CD8-positive, alpha-beta memory T cell (primary cell): ENCODE measurements around the gene C1QTNF6. TPM values are rescaled to one million over a fixed set of nuclear protein-coding genes. Genes with fewer than 3 reads are reported as not detected.

ENCODE experiments used
- CTCF ChIA-PET: fragments of 350-600 bp; sonication (Branson Sonifier 250); formaldehyde crosslinking; loops from one replicate; lab custom pipeline; 2021; ENCODE audit warnings: antibody characterized with exemption; lab: Charles Lee
- POLR2A ChIA-PET: fragments of 350-600 bp; sonication (Branson Sonifier 250); formaldehyde crosslinking; loops from one replicate; lab custom pipeline; 2021; ENCODE audit warnings: antibody characterized with exemption; lab: Charles Lee
- DNase-seq, 5 donors: peaks; one replicate each; pipeline versions ENCODE4 v3.0.0 to v3.0.0-alpha.2; 2020 to 2022; ENCODE audit warnings: mixed read lengths in 1 of 5
- H3K27ac ChIP-seq: one replicate; pipeline ENCODE4 v1.7.0; 2013; ENCODE audit warnings: low read depth, mild to moderate bottlenecking, low read length, moderate library complexity
- H3K27me3 ChIP-seq: 2 replicates; pipeline ENCODE4 v1.7.0; 2013; ENCODE audit warnings: low read length, mild to moderate bottlenecking; ENCODE audit not compliant: insufficient read depth, poor library complexity, severe bottlenecking
- H3K36me3 ChIP-seq: 2 replicates; pipeline ENCODE4 v1.7.0; 2013; ENCODE audit warnings: mild to moderate bottlenecking, low read length, moderate library complexity; ENCODE audit not compliant: insufficient read depth
- H3K4me1 ChIP-seq: 2 replicates; pipeline ENCODE4 v1.7.0; 2013; ENCODE audit warnings: mild to moderate bottlenecking, low read length, moderate library complexity; ENCODE audit not compliant: insufficient read depth
- H3K4me3 ChIP-seq: 2 replicates; pipeline ENCODE4 v1.7.0; 2013; ENCODE audit warnings: mild to moderate bottlenecking, low read length
- H3K9me3 ChIP-seq: 2 replicates; pipeline ENCODE4 v1.7.0; 2013; ENCODE audit warnings: mild to moderate bottlenecking, low read length
- H3K27ac Mint-ChIP-seq, 8 donors: one replicate each; pipeline ENCODE4 v1.8.0; 2020 to 2021; ENCODE audit warnings: mixed read lengths in 8 of 8, mild to moderate bottlenecking in 6 of 8, inconsistent platforms in 3 of 8, moderate library complexity in 3 of 8
- H3K27me3 Mint-ChIP-seq, 2 donors: one replicate each; pipeline ENCODE4 v1.8.0; 2020 to 2021; ENCODE audit warnings: mixed read lengths in 2 of 2, mild to moderate bottlenecking in 1 of 2, moderate library complexity in 1 of 2
- H3K36me3 Mint-ChIP-seq, 3 donors: one replicate each; pipeline ENCODE4 v1.8.0; 2020 to 2021; ENCODE audit warnings: mixed read lengths in 3 of 3, inconsistent platforms in 1 of 3, mild to moderate bottlenecking in 1 of 3
- H3K4me1 Mint-ChIP-seq, 3 donors: one replicate each; pipeline ENCODE4 v1.8.0; 2020 to 2021; ENCODE audit warnings: mixed read lengths in 3 of 3, inconsistent platforms in 1 of 3, mild to moderate bottlenecking in 1 of 3
- H3K4me3 Mint-ChIP-seq, 7 donors: one replicate each; pipeline ENCODE4 v1.8.0; 2020 to 2021; ENCODE audit warnings: mixed read lengths in 7 of 7, mild to moderate bottlenecking in 6 of 7, moderate library complexity in 4 of 7, inconsistent platforms in 2 of 7
- H3K9me3 Mint-ChIP-seq, 5 donors: one replicate each; pipeline ENCODE4 v1.8.0; 2020 to 2022; ENCODE audit warnings: mixed read lengths in 5 of 5, mild to moderate bottlenecking in 3 of 5, moderate library complexity in 2 of 5, inconsistent platforms in 1 of 5
- polyA plus RNA-seq: library from polyadenylated mRNA; unstranded; fragments of 300-500 nt; fragmentation: Illumina TruSeq; gene quantifications from one replicate; pipeline ENCODE4 v1.2.3, GENCODE V29; 2021
- total RNA-seq, 2 experiments: library from RNA; stranded (reverse); gene quantifications; one replicate each; pipeline ENCODE4 v1.2.3, GENCODE V29; 2021

Gene C1QTNF6
- total and polyA plus RNA-seq, 3 experiments from 2014 or later, result 1.8 to 4.3 (median 3.6) TPM

DNA sequence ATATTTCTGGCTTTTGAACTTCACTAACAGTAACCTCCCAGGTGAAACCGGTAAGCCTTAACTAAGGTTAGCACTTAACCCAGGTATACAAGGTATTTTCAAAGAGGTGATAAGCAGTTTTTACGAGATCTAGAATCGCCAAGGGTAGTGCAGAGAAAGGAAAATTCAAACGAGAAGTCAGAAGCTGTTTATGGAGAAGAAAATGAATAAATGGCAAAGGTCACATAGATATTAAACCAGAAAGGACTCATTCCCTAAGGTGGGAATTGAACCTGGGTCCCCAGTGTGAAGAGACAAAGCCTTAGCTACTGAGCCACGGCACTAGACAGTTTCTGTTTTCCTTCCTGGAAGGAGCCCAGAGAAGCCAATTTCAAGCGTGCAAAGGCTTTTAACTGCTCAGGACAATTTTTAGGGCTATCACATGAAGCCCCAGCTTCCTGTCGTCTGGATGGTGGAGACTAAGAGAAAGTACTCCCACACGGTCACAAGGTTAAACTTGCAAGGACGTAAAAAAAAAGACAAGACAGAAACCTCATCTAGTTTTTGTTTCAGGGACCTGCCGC lies 5.7 kb upstream of the C1QTNF6 start:
- Histone ChIP-seq H3K36me3 (no peaks in the 10 kb centered on the region), H3K9me3 (no peaks in the 10 kb centered on the region), H3K4me1 (peaks cover 48% of the 10 kb centered on the region), H3K27ac (no peak overlapping the region), H3K4me3 (peak overlapping the region; percentile 33), H3K27me3 (no peaks in the 10 kb centered on the region)
- Mint-ChIP-seq H3K9me3 (no peaks in the 10 kb centered on the region), H3K27me3 (no peaks in the 10 kb centered on the region), H3K4me1 (peaks cover 60 to 76% (median 72%) of the 10 kb centered on the region in 3 donors), H3K36me3 (peaks cover 0 to 4% (median 3%) of the 10 kb centered on the region in 3 donors), H3K4me3 (peak overlapping the region; percentile 27 to 86 (median 61)), H3K27ac (peak overlapping the region; percentile 90 to 98 (median 94))
- peak in 4 of 5 donors; percentile 22 to 64 (median 62) for DNase-seq
- ChIA-PET CTCF (interaction anchor here (0.8 to 1.9 kb wide), 7 partner anchors 26 to 117 kb away, joined by 3 to 6 read pairs (median 3); no protein-coding TSS in a partner anchor), POLR2A (interaction anchor here (1.4 kb wide), 1 partner anchor 374 kb away, joined by 3 read pairs; no protein-coding TSS in a partner anchor)

GRCh38 chr22:37192741-37193140 lies 4.7 kb upstream of the C1QTNF6 start:
- H3K4me1 Mint-ChIP-seq, result peaks cover 62 to 78% (median 74%) of the 10 kb centered on the region in 3 donors
- CTCF ChIA-PET, result interaction anchor here (1.9 to 3.0 kb wide), 2 partner anchors 23 to 26 kb away, joined by 6 to 7 read pairs; no protein-coding TSS in a partner anchor
- no peaks in the 10 kb centered on the region for H3K9me3 Mint-ChIP-seq
- H3K36me3 Mint-ChIP-seq, result peaks cover 0 to 4% (median 3%) of the 10 kb centered on the region in 3 donors
- Histone ChIP-seq H3K27ac (no peak overlapping the region), H3K9me3 (no peaks in the 10 kb centered on the region), H3K4me3 (no peak overlapping the region), H3K4me1 (peaks cover 51% of the 10 kb centered on the region), H3K36me3 (no peaks in the 10 kb centered on the region), H3K27me3 (no peaks in the 10 kb centered on the region)
- DNase-seq, result no peak
- H3K27me3 Mint-ChIP-seq, result no peaks in the 10 kb centered on the region
- peak overlapping the region in 1 of 7 donors; percentile 29 for H3K4me3 Mint-ChIP-seq
- peak overlapping the region; percentile 41 to 98 (median 91) for H3K27ac Mint-ChIP-seq
- POLR2A ChIA-PET, result interaction anchor here (1.4 to 1.6 kb wide), 2 partner anchors 43 to 375 kb away, joined by 3 to 5 read pairs; partner anchors contain the start of gene IL2RB

DNA sequence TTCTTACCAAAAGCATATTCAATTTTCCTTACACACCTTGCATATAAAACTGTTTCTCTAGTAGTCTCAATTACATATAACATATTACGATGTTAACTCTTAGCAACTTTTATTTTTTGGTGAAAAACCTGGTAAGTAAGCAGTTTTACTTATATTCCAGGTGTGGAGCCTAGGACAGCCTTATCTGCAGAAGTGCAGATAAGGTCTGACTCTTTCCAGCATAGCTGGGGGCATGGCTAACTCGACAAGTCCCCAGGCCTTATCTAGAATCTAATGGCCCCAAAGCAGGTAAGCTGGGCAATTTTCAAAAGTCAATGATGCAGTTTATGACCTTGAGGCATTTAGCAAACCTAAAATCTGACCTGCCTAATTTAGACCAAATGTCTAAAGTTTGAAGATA lies 4.2 kb upstream of the C1QTNF6 start:
- Mint-ChIP-seq H3K4me1 (peaks cover 62 to 78% (median 74%) of the 10 kb centered on the region in 3 donors), H3K27ac (peak overlapping the region; percentile 32 to 98 (median 90)), H3K4me3 (no peak overlapping the region), H3K27me3 (no peaks in the 10 kb centered on the region), H3K9me3 (no peaks in the 10 kb centered on the region), H3K36me3 (peaks cover 0 to 4% (median 3%) of the 10 kb centered on the region in 3 donors)
- no peaks in the 10 kb centered on the region for H3K36me3 ChIP-seq
- H3K9me3 ChIP-seq, result no peaks in the 10 kb centered on the region
- peaks cover 51% of the 10 kb centered on the region for H3K4me1 ChIP-seq
- no peak overlapping the region for H3K4me3 ChIP-seq
- H3K27me3 ChIP-seq, result no peaks in the 10 kb centered on the region
- DNase-seq, result no peak
- CTCF ChIA-PET, result interaction anchor here (1.1 to 3.0 kb wide), 2 partner anchors 22 to 45 kb away, joined by 3 to 7 read pairs; no protein-coding TSS in a partner anchor
- H3K27ac ChIP-seq, result no peak overlapping the region
- POLR2A ChIA-PET, result interaction anchor here (1.6 kb wide), 1 partner anchor 42 kb away, joined by 5 read pairs; the partner anchor contains the start of gene IL2RB

DNA sequence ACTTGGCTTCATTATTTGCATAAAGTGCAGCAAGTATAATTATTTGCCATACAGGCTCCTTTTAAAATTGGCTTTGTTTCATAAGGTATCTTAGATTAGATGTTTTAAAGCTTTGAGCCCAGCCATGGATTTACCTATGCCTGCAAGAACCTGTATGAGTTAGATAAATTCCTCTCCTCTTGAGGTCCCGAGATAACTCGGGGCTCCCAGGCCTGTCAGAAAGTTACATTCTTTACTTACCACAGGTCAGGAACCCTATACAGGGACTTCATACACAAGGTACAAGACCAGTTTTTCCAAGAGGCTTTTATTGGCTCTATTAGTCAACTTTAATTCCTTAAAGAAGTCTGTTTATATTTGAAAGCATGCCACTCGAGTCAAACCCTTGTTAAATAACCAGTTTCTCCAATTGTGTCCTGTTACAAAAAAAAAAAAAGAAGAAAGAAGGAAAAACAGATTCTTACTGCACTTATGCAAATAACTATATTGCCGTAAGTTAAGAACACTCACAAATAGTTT lies 2.3 kb upstream of the C1QTNF6 start:
- ChIA-PET POLR2A (no interaction called here), CTCF (interaction anchor here (1.3 to 3.0 kb wide), 3 partner anchors 9 to 48 kb away, joined by 3 to 7 read pairs (median 6); no protein-coding TSS in a partner anchor)
- no peak overlapping the region for H3K4me3 Mint-ChIP-seq
- peaks cover 0 to 4% (median 3%) of the 10 kb centered on the region in 3 donors for H3K36me3 Mint-ChIP-seq
- Histone ChIP-seq H3K9me3 (no peaks in the 10 kb centered on the region), H3K27me3 (no peaks in the 10 kb centered on the region), H3K4me1 (peaks cover 58% of the 10 kb centered on the region), H3K4me3 (no peak overlapping the region), H3K27ac (no peak overlapping the region), H3K36me3 (no peaks in the 10 kb centered on the region)
- H3K4me1 Mint-ChIP-seq, result peaks cover 70 to 79% (median 78%) of the 10 kb centered on the region in 3 donors
- H3K27me3 Mint-ChIP-seq, result no peaks in the 10 kb centered on the region
- DNase-seq, result no peak
- H3K27ac Mint-ChIP-seq, result peak overlapping the region in 1 of 8 donors; percentile 54
- H3K9me3 Mint-ChIP-seq, result no peaks in the 10 kb centered on the region

GRCh38 chr22:37188901-37189466 lies 937 bp upstream of the C1QTNF6 start:
- Mint-ChIP-seq H3K36me3 (peaks cover 0 to 4% (median 3%) of the 10 kb centered on the region in 3 donors), H3K4me3 (peak overlapping the region in 5 of 7 donors; percentile 25 to 50 (median 48)), H3K27ac (peak overlapping the region in 7 of 8 donors; percentile 25 to 78 (median 76)), H3K4me1 (peaks cover 67 to 78% (median 74%) of the 10 kb centered on the region in 3 donors), H3K27me3 (no peaks in the 10 kb centered on the region), H3K9me3 (no peaks in the 10 kb centered on the region)
- H3K27me3 ChIP-seq, result no peaks in the 10 kb centered on the region
- no peak overlapping the region for H3K4me3 ChIP-seq
- H3K4me1 ChIP-seq, result peaks cover 60% of the 10 kb centered on the region
- no peaks in the 10 kb centered on the region for H3K9me3 ChIP-seq
- no peak overlapping the region for H3K27ac ChIP-seq
- ChIA-PET CTCF (interaction anchor here (2.9 kb wide), 1 partner anchor 8 kb away, joined by 16 read pairs; no protein-coding TSS in a partner anchor), POLR2A (interaction anchor here (0.5 kb wide), 1 partner anchor 59 kb away, joined by 3 read pairs; no protein-coding TSS in a partner anchor)
- H3K36me3 ChIP-seq, result no peaks in the 10 kb centered on the region
- no peak for DNase-seq

- Histone ChIP-seq H3K9me3 (no peaks in the 10 kb centered on the region), H3K36me3 (no peaks in the 10 kb centered on the region), H3K4me3 (no peak overlapping the region), H3K27ac (no peak overlapping the region), H3K27me3 (no peaks in the 10 kb centered on the region), H3K4me1 (peaks cover 55% of the 10 kb centered on the region)
- Mint-ChIP-seq H3K4me3 (peak overlapping the region in 6 of 7 donors; percentile 28 to 70 (median 38)), H3K27ac (peak overlapping the region in 7 of 8 donors; percentile 36 to 89 (median 71)), H3K4me1 (peaks cover 63 to 78% (median 69%) of the 10 kb centered on the region in 3 donors), H3K27me3 (no peaks in the 10 kb centered on the region), H3K9me3 (no peaks in the 10 kb centered on the region), H3K36me3 (peaks cover 0 to 4% (median 3%) of the 10 kb centered on the region in 3 donors)
- ChIA-PET CTCF (interaction anchor here (0.7 to 3.3 kb wide), 5 partner anchors 10 to 183 kb away, joined by 3 to 26 read pairs (median 9); no protein-coding TSS in a partner anchor), POLR2A (interaction anchor here (1.0 to 1.7 kb wide), 5 partner anchors 10 to 38 kb away, joined by 3 to 9 read pairs (median 5); partner anchors contain the start of gene IL2RB)
- no peak for DNase-seq
Measured at GRCh38 chr22:37187552-37187890, 526 bp downstream of the C1QTNF6 start.

GRCh38 chr22:37186997-37187522 lies 987 bp downstream of the C1QTNF6 start:
- H3K9me3 ChIP-seq, result no peaks in the 10 kb centered on the region
- no peak for DNase-seq
- H3K4me3 ChIP-seq, result no peak overlapping the region
- CTCF ChIA-PET, result interaction anchor here (0.7 to 3.3 kb wide), 5 partner anchors 10 to 183 kb away, joined by 3 to 26 read pairs (median 9); no protein-coding TSS in a partner anchor
- H3K9me3 Mint-ChIP-seq, result no peaks in the 10 kb centered on the region
- peak overlapping the region; percentile 29 to 81 (median 75) for H3K4me3 Mint-ChIP-seq
- H3K36me3 ChIP-seq, result no peaks in the 10 kb centered on the region
- no peaks in the 10 kb centered on the region for H3K27me3 ChIP-seq
- peak overlapping the region; percentile 77 to 98 (median 91) for H3K27ac Mint-ChIP-seq
- no peak overlapping the region for H3K27ac ChIP-seq
- peaks cover 0 to 4% (median 3%) of the 10 kb centered on the region in 3 donors for H3K36me3 Mint-ChIP-seq
- H3K4me1 ChIP-seq, result peaks cover 55% of the 10 kb centered on the region
- no peaks in the 10 kb centered on the region for H3K27me3 Mint-ChIP-seq
- POLR2A ChIA-PET, result interaction anchor here (0.7 to 1.7 kb wide), 7 partner anchors 10 to 65 kb away, joined by 3 to 9 read pairs (median 4); partner anchors contain the start of gene IL2RB
- H3K4me1 Mint-ChIP-seq, result peaks cover 61 to 80% (median 64%) of the 10 kb centered on the region in 3 donors
